Stomach (tissue), 4 donors: ENCODE data around the gene RASSF3.

Source experiments
- EP300 ChIP-seq: sonication (generic); formaldehyde crosslinking; IDR thresholded peaks from one replicate; pipeline ENCODE4 v1.6.1; 2017; ENCODE audit warnings: antibody characterized with exemption
- POLR2AphosphoS5 ChIP-seq, 3 donors: sonication (generic); formaldehyde crosslinking; IDR thresholded peaks; one replicate each; pipeline ENCODE4 v1.6.1; 2016; ENCODE audit warnings: antibody characterized with exemption in 3 of 3
- TF ChIP-seq, protein P1 (sequence below), 7 experiments: fragments of 450-650 bp in 4 of 7; fragments of 200-600 bp in 3 of 7; sonication (generic) in 3 of 7; IDR thresholded peaks; one replicate each; pipeline ENCODE4 v1.5.1; 2016 to 2019; ENCODE audit warnings: antibody characterized with exemption in 7 of 7, control low read depth in 2 of 7, mild to moderate bottlenecking in 1 of 7

- TF ChIP-seq, protein P1, sequence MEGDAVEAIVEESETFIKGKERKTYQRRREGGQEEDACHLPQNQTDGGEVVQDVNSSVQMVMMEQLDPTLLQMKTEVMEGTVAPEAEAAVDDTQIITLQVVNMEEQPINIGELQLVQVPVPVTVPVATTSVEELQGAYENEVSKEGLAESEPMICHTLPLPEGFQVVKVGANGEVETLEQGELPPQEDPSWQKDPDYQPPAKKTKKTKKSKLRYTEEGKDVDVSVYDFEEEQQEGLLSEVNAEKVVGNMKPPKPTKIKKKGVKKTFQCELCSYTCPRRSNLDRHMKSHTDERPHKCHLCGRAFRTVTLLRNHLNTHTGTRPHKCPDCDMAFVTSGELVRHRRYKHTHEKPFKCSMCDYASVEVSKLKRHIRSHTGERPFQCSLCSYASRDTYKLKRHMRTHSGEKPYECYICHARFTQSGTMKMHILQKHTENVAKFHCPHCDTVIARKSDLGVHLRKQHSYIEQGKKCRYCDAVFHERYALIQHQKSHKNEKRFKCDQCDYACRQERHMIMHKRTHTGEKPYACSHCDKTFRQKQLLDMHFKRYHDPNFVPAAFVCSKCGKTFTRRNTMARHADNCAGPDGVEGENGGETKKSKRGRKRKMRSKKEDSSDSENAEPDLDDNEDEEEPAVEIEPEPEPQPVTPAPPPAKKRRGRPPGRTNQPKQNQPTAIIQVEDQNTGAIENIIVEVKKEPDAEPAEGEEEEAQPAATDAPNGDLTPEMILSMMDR (IDR thresholded peaks at IDR 0.05): no peak
- TF ChIP-seq POLR2AphosphoS5 (IDR thresholded peaks at IDR 0.05) (no peak), EP300 (no peak)
These were observed 110.6 kb downstream of the RASSF3 start for GRCh38 chr12:64720884-64721283.
